Measurements from ENCODE around the gene TMEM214. TPM values are rescaled to one million over a fixed set of nuclear protein-coding genes. Genes with fewer than 3 reads are reported as not detected.

Gene TMEM214, protein sequence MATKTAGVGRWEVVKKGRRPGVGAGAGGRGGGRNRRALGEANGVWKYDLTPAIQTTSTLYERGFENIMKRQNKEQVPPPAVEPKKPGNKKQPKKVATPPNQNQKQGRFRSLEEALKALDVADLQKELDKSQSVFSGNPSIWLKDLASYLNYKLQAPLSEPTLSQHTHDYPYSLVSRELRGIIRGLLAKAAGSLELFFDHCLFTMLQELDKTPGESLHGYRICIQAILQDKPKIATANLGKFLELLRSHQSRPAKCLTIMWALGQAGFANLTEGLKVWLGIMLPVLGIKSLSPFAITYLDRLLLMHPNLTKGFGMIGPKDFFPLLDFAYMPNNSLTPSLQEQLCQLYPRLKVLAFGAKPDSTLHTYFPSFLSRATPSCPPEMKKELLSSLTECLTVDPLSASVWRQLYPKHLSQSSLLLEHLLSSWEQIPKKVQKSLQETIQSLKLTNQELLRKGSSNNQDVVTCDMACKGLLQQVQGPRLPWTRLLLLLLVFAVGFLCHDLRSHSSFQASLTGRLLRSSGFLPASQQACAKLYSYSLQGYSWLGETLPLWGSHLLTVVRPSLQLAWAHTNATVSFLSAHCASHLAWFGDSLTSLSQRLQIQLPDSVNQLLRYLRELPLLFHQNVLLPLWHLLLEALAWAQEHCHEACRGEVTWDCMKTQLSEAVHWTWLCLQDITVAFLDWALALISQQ
- total RNA-seq, result 65.7 and 77.4 TPM in 2 replicates

DNA sequence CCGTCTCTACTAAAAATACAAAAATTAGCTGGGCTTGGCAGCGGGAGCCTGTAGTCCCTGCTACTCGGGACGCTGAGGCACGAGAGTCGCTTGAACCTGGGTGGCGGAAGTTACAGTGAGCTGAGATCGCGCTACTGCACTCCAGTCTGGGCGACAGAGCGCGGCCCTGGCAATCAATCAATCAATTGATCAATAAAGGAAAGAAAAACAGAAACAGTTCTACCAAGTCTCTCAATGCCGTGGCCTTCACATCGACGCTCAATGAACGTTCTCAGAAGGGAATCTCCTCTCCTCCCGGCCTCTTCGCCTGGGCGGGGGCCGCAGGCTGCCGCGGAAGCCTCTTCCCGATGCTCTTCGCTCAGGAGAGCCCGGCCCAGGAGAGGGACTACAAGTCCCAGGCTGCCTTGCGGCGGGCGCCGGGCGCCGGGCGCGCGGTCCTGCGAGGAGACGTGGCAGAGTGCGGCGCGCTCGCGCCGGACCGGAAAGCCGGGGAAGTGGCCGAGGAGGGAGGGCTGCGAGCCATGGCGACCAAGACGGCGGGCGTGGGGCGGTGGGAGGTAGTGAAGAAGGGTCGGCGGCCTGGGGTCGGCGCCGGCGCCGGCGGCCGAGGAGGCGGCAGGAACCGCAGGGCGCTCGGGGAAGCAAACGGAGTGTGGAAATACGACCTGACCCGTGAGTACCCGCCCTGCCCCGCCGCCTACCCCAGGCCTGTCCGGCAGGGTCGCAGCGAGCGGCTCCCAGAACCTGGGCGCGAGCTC is at the start of gene TMEM214:
TMEM214 (plus strand) TSS at position 471 of the 758 bp plus-strand sequence; CDS start at position 522, 51 bp downstream.

DNA sequence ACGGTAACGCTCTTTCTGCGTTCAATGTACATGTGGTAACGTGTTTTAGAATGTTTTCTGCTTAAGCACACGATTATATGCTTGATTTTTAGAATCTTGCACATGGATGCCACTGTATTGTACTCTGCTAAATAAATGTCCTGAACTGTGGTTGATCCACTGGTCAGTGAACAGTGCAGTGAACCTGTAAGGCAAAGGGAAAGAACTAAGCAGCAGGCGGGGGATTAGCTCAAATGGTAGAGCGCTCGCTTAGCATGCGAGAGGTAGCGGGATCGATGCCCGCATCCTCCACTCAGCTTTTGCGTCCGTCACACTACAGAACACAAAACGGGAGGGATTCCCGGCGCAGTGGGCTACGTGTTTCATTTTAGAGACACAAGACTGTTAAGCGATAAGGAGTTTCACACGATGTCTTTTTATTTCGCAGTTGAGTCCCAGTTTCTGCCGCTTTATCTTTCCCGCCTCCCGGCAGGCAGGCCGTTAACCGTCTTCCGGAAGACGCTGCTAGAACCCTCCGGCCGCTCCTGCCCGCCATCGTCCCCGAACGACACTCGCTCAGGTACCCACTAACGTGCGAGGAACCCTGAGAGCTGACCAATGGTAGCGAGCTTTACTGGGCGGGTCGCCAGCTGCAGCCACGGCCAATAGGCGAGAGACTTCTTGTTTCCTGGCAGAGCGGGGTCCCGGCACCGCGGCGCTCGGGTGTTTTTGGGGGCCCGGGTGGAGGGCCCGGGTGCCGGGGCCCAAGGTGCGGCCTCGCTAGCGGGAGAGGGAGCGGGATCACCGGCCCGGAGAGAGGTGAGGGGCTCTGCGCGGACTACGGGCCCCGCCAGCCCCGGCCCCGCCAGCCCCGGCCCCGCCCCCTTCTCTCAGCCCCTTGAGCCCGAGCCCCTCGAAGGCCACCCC is 18.5 kb downstream of the TMEM214 start, which contains the start of gene AGBL5:
AGBL5 (plus strand) TSS at position 673 of the 906 bp plus-strand sequence. CDS start 1,291 bp downstream, outside the sequence.

DNA sequence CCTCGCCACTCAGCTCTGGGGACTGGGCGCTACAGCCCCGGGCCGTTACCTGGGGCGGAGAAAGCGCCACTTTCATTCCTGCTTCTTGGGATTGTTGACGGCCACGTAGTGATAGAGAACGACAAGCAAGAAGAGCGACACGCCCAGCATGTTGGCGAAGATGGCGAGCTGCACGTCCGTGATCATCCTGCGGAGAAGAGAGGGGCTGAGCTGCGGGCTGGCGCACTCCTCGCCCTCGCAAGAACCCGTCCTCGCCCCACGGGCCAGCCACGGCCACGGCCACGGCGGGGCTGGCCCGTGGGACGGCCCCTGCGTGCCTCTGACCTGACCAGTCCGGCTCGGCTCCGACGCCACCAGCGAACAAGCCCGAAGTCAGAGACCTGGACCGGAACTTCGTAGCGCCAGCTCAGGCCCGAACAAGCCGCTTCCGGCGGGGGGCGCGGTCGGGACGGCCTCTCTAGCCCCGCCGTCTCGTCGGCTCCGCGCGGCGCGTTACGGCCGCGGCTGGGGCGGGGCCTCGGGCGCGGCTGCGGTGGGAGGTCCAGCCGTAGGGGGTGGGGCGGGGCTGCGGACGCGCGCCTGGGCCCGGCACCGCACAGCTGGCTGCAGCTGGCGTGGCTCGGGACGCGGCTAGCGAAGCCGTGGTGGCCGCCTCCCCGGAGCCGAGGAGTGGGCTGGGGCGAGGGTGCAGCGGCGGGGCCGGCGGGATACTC is 38.7 kb downstream of the TMEM214 start, which contains the start of gene OST4:
OST4 (minus strand) TSS at position 378 of the 713 bp plus-strand sequence.

DNA sequence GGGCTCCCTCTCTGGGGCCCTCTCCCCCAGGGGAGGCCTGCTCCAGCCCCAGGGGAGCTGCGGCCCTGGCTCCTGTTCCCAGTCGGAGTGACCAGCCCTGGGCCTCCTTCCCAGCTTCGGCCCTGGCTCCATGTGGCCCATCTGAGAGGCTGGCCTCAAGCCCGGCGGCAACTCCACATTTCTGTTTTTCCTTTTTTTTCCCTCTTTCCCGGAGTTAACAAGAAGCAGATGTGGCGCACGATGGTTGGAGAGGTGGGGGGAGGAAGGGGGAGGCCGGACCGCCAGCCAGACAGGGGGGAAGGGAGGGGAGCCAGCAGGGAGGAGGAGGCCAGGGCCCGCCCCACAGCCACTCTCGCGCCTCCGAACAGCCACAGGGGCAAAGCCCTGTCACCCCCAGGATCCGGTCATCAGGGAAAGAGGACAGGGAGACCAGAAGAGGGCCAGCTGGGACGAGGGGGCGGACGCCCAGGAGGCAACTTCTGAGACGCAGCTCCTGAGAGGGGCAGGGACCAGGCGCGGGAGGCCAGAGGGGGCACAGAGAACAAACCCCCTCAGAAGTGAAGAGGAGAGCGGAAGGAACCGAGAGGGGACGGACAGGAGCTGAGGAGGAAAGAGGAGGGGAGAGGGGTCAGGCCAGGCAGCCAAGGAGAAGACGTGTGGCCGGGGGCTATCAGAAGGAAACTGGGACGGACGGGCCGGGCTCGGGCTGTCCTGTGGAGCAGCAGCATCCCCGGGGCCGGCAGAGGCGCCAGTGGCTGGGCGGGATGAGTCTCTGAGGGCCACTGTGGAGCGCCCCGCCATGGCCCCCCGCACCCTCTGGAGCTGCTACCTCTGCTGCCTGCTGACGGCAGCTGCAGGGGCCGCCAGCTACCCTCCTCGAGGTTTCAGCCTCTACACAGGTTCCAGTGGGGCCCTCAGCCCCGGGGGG is 45.8 kb downstream of the TMEM214 start, which contains the start of gene EMILIN1:
EMILIN1 (plus strand) TSS at position 349 of the 928 bp plus-strand sequence; CDS start at position 800, 451 bp downstream.

DNA sequence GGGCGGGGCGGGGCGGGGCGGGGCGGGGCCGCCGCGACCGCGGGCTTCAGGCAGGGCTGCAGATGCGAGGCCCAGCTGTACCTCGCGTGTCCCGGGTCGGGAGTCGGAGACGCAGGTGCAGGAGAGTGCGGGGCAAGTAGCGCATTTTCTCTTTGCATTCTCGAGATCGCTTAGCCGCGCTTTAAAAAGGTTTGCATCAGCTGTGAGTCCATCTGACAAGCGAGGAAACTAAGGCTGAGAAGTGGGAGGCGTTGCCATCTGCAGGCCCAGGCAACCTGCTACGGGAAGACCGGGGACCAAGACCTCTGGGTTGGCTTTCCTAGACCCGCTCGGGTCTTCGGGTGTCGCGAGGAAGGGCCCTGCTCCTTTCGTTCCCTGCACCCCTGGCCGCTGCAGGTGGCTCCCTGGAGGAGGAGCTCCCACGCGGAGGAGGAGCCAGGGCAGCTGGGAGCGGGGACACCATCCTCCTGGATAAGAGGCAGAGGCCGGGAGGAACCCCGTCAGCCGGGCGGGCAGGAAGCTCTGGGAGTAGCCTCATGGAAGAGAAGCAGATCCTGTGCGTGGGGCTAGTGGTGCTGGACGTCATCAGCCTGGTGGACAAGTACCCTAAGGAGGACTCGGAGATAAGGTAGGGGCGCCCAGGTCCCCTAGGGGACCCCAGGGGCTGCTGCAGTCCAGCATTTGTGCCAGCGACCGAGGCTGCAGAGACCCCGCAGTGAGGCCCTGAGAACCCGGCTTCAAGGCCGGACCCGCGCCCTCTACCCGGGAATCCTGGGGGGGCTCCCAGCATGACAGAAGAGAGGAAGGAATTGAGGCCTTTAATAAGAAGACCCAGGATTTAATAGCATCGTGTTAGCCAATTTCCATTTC is 54.2 kb downstream of the TMEM214 start, which contains the start of gene KHK:
KHK (plus strand) TSS at position 49 of the 870 bp plus-strand sequence; CDS start at position 537, 488 bp downstream.

Other genes with a start within 250 kb of the TMEM214 start
- 0.97 and 2.2 TPM in 2 replicates for gene CENPA, start 246.9 kb upstream of the TMEM214 start, total RNA-seq
- not detected in 2 replicates for gene DPYSL5, start 184.8 kb upstream of the TMEM214 start, total RNA-seq
- 3.4 and 6.0 TPM in 2 replicates for gene MAPRE3, start 62.3 kb upstream of the TMEM214 start, total RNA-seq
- 28.9 and 29.5 TPM in 2 replicates for gene AGBL5, start 18.7 kb downstream of the TMEM214 start, total RNA-seq
- 145 and 193 TPM in 2 replicates for gene OST4, start 38.7 kb downstream of the TMEM214 start, total RNA-seq
- 147 and 151 TPM in 2 replicates for gene EMILIN1, start 45.6 kb downstream of the TMEM214 start, total RNA-seq
- 0.32 and 0.36 TPM in 2 replicates for gene KHK, start 53.8 kb downstream of the TMEM214 start, total RNA-seq
- 1.5 and 1.9 TPM in 2 replicates for gene CGREF1, start 86.2 kb downstream of the TMEM214 start, total RNA-seq
- gene ABHD1, start 90.8 kb downstream of the TMEM214 start, total RNA-seq, result 0.24 TPM in 1 of 2 replicates, not detected in the other
- gene PREB, start 101.7 kb downstream of the TMEM214 start, total RNA-seq, result 43.2 and 45.2 TPM in 2 replicates
- gene PRR30, start 106.4 kb downstream of the TMEM214 start, total RNA-seq, result not detected in 2 replicates
- not detected in 2 replicates for gene TCF23, start 116.0 kb downstream of the TMEM214 start, total RNA-seq
- gene ATRAID, start 179.1 kb downstream of the TMEM214 start, total RNA-seq, result 153 TPM in 2 replicates
- gene SLC5A6, start 179.3 kb downstream of the TMEM214 start, total RNA-seq, result 17.0 and 19.8 TPM in 2 replicates
- gene CAD, start 184.4 kb downstream of the TMEM214 start, total RNA-seq, result 33.2 and 44.8 TPM in 2 replicates
- gene SLC30A3, start 230.1 kb downstream of the TMEM214 start, total RNA-seq, result not detected in 2 replicates
- gene DNAJC5G, start 242.5 kb downstream of the TMEM214 start, total RNA-seq, result not detected in 2 replicates
- gene TRIM54, start 249.5 kb downstream of the TMEM214 start, total RNA-seq, result not detected in 2 replicates